HG03108 (cell line): ENCODE results near the gene SLFNL1.

Experiments used
- ATAC-seq: cut with Tn5 transposase; IDR thresholded peaks from one replicate; pipeline ENCODE4 v1.9.1; 2021; ENCODE audit warnings: moderate library complexity; ENCODE audit not compliant: unreplicated experiment

The SLFNL1 gene

GRCh38 chr1:41021526-41022308 lies at the start of gene SLFNL1:
Gene SLFNL1 (minus strand): TSS chr1:41021725. CDS start chr1:41020660, 1,065 bp downstream.
- no peak for ATAC-seq

GRCh38 chr1:41056907-41057306 lies 35.4 kb upstream of the SLFNL1 start:
- ATAC-seq, result no peak

- no peak for ATAC-seq
These were observed 31.8 kb upstream of the SLFNL1 start for GRCh38 chr1:41053316-41053715.

- no peak for ATAC-seq
These were observed 29.5 kb upstream of the SLFNL1 start for GRCh38 chr1:41051022-41051421.

- ATAC-seq, result no peak
These were observed 27.0 kb upstream of the SLFNL1 start for GRCh38 chr1:41048540-41048939.

GRCh38 chr1:41046347-41046775 lies 24.8 kb upstream of the SLFNL1 start:
- no peak for ATAC-seq

GRCh38 chr1:41045740-41046139 lies 24.2 kb upstream of the SLFNL1 start:
- no peak for ATAC-seq

- ATAC-seq, result no peak
These were observed 22.7 kb upstream of the SLFNL1 start for GRCh38 chr1:41044187-41044586.

- no peak for ATAC-seq
These were observed 20.2 kb upstream of the SLFNL1 start for GRCh38 chr1:41041614-41042270.

GRCh38 chr1:41038110-41038509 lies 16.6 kb upstream of the SLFNL1 start:
- no peak for ATAC-seq

GRCh38 chr1:41037116-41037903 lies 15.8 kb upstream of the SLFNL1 start:
- no peak for ATAC-seq

GRCh38 chr1:41033272-41033671 lies 11.7 kb upstream of the SLFNL1 start:
- ATAC-seq, result no peak

GRCh38 chr1:41032147-41032546 lies 10.6 kb upstream of the SLFNL1 start:
- ATAC-seq, result no peak

GRCh38 chr1:41030872-41031616 lies 9.5 kb upstream of the SLFNL1 start:
- ATAC-seq, result no peak

- ATAC-seq, result no peak
These were observed 6.6 kb upstream of the SLFNL1 start for GRCh38 chr1:41028034-41028642.

GRCh38 chr1:41025979-41026819 lies 4.7 kb upstream of the SLFNL1 start:
- ATAC-seq, result no peak

GRCh38 chr1:41024953-41025352 lies 3.4 kb upstream of the SLFNL1 start:
- ATAC-seq, result no peak

GRCh38 chr1:41023279-41023990 lies 1.9 kb upstream of the SLFNL1 start:
- no peak for ATAC-seq

- ATAC-seq, result no peak
These were observed 899 bp upstream of the SLFNL1 start for GRCh38 chr1:41022424-41022823.
